Skeletal muscle cell (primary cell): Measurements from ENCODE around the gene TPK1.

Source experiments
- DNase-seq: peaks from one replicate; pipeline ENCODE4 v3.0.0-alpha.2; 2010; ENCODE audit warnings: low read depth
- H3K4me3 ChIP-seq: 2 replicates; pipeline ENCODE4 v1.5.1; 2011; ENCODE audit warnings: low read depth, mild to moderate bottlenecking, control low read depth, low read length, moderate library complexity

The TPK1 gene

DNA sequence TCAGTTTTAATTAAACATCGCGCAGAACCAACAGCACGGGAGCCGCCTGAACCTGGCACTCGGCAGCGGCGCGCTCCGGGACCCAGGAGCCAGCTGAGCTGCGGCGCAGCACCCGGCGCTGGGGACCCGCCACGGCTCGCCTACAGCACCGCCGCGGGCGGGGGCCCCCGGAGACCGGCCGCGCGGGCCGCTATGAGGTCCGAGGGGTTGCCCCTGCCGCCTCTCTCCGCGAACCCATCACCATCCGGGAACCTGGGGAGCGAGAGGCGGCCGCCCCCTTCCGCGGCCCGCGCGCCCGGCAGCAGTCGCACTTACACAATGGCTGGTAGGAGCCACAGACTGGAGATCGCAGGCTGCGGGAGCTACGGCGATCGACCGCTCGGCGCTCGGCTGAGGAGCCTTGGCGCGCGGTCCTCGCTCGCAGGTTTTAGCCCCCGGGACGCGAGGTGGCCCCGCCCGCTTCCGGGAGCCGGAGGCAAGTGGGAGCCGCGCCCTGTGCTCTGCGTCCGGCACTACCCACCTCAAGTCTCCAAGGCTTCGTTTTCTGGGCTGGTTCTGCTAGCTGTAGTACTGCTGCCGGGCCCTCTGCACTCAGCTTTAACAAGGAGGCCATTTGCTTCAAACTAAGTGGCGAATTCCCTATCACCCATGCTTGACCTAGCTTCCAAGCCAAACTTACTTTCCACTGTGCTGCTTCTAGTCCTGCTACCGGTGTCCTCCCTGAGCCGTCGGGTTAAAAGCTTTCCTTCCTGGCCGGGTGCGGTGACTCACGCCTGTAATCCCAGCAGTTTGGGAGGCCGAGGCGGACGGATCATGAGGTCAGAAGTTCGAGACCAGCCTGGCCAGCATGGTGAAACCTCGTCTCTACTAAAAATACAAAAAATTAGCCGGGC, at the start of gene TPK1:
Gene TPK1, minus strand, starts transcription at position 402 of the 893 bp plus-strand sequence. CDS start 451 bp downstream, outside the sequence.
- H3K4me3 ChIP-seq: peak within 1 kb of the TSS; percentile 91
- DNase-seq: peak; percentile 79

GRCh38 chr7:144885478-144885877, 49.6 kb upstream of the TPK1 start:
- H3K4me3 ChIP-seq: no peak overlapping the region
- no peak for DNase-seq

- no peak for DNase-seq
- H3K4me3 ChIP-seq: no peak overlapping the region
Observed at GRCh38 chr7:144884896-144885295, 49.0 kb upstream of the TPK1 start.

DNA sequence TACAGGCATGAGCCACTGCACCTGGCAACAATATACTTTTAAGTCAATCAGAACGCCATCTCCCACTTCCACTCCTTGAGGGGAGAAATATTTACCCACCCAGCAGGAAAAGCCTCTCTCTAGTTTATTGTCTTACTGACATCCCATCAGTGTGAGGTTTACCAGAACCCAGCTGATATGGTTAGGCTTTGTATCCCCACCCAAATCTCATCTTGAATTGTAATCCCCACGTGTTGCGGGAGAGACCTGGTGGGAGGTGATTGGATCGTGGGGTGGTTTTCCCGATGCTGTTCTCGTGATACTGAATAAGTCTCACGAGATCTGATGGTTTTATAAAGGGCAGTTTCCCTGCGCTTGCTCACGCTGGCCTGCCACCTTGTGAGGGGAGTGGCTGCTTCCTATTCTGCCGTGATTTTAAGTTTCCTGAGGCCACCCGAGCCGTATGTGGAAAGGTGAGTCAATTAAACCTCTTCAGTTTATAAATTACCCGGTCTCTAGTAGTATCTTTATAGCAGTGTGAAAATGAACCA, 37.5 kb upstream of the TPK1 start:
- no peak for DNase-seq
- H3K4me3 ChIP-seq: no peak overlapping the region

GRCh38 chr7:144869082-144869481, 33.2 kb upstream of the TPK1 start:
- H3K4me3 ChIP-seq: no peak overlapping the region
- no peak for DNase-seq

DNA sequence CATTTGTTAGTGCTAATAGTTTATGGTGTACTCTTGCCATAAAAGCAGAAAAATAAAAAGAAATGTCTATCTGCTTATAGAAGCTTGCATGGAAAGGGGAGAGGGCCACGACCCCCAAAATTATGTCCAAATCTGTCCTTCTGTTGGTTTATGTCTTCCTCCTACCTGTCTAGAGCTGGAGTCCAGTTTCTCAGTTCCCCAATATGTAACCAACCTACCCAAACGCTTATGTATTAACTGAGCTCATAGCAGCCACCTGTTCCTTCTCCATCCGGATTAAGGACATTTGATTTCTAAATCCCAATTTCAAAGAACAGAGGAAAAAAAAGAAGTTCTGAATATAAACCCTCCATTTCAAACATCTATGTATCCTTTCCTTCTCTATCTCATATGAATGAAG, 30.3 kb upstream of the TPK1 start:
- H3K4me3 ChIP-seq: no peak overlapping the region

GRCh38 chr7:144863320-144863647, 27.4 kb upstream of the TPK1 start:
- H3K4me3 ChIP-seq: no peak overlapping the region
- DNase-seq: no peak

More for the DNA sequence above, 30.3 kb upstream of the TPK1 start:
- no peak for DNase-seq

DNA sequence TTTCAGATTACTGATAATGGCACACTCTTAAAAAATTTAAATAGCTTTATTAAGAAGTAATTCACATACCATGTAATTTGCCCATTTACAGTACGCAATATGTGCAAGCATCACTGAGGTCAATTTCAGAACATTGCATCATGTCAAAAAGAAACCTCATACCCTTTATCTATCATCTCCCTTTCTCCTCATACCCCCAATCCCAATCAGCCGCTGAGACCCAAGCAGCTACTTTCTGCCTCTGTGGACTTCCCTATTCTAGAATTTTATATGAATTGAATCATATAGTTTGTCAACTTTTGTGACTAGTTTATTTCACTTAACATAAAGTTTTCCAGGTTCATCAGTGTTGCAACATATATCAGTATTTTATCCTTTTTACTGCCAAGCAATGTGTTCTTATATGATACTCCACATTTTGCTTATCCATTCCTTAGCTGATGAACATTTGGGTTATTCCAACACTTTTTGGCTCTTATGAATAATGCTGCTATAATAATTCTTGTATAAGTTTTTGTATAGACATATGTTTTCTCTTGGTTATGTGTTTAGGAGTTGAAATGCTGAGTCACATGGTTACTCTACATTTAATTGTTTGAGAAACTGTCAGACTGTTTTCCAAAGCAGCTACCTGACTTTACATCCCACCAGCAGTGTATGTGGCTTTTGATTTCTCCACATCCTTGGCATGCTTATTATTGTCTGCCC, 26.9 kb upstream of the TPK1 start:
- H3K4me3 ChIP-seq: no peak overlapping the region
- DNase-seq: no peak

GRCh38 chr7:144859739-144860138, 23.9 kb upstream of the TPK1 start:
- no peak for DNase-seq
- no peak overlapping the region for H3K4me3 ChIP-seq

- H3K4me3 ChIP-seq: no peak overlapping the region
- DNase-seq: no peak
Observed at GRCh38 chr7:144857463-144857862, 21.6 kb upstream of the TPK1 start.

- no peak for DNase-seq
- H3K4me3 ChIP-seq: no peak overlapping the region
Observed at GRCh38 chr7:144854839-144855424, 19.1 kb upstream of the TPK1 start.

- no peak for DNase-seq
- no peak overlapping the region for H3K4me3 ChIP-seq
Observed at GRCh38 chr7:144853542-144853941, 17.7 kb upstream of the TPK1 start.

DNA sequence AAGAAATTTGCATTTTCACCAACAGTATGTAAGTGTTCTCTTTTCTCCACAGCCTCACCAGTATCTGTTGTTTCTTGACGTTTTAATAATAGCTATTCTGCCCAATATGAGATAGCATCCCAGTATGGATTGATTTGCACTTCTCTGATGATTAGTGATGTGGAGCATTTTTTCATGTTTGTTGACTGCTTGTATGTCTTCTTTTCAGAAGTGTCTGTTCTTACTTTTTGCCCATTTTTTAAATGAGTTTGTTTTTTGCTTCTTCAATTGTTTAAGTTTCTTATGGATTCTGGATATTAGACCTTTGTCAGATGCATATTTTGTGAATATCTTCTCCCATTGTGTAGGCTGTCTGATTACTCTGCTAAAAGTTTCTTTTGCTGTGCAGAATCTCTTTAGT, 12.2 kb upstream of the TPK1 start:
- no peak for DNase-seq
- H3K4me3 ChIP-seq: no peak overlapping the region

DNA sequence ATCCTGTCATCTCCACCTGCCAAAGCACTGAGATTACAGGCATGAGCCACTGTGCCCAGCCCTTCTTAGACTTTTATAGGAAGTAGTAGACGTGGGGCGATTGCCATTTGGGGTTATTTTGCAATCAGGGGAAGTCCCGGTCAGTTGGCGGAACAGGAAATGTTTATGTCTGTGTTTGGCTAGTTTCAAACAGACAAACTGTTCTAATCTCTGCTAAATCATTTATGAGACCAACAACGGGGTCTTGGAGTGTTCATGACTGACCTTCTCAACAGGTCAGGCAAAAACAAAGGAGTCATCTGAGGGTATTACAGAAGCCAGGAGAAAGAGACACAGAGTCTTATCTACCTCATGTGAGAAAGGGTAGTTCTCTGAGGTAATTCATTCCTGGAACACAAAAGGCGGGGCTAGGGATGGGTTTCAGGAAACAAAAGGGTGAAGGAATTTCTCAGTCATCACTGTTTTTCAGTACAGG, 6.6 kb upstream of the TPK1 start:
- DNase-seq: no peak
- no peak overlapping the region for H3K4me3 ChIP-seq

GRCh38 chr7:144836545-144836842, 641 bp upstream of the TPK1 start:
- DNase-seq: no peak
- peak overlapping the region; percentile 91 for H3K4me3 ChIP-seq

- DNase-seq: no peak
- peak overlapping the region; percentile 91 for H3K4me3 ChIP-seq
Observed at GRCh38 chr7:144835155-144835611, 670 bp downstream of the TPK1 start.

- peak overlapping the region; percentile 91 for H3K4me3 ChIP-seq
- DNase-seq: no peak
Observed at GRCh38 chr7:144834641-144835144, 1.2 kb downstream of the TPK1 start.

DNA sequence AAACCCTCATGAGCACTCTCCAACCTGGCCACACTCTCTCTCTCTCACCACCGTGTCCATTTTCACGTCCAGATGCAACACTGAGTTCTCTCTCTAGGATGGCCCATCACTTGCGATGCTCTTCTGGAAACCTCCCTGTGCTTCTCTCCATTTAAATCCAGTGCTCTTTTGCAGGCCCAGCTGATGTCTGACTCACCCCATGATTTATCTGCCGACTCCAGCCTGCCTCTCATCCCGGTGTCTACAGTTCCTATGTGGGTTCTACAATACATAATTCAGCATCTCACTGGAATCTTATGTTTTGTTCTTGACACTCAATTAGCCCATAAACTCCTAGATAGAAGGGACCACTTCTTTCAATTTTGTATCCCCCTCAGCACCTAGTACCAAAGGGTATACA, 5.0 kb downstream of the TPK1 start:
- DNase-seq: no peak
- no peak overlapping the region for H3K4me3 ChIP-seq

- DNase-seq: no peak
- no peak overlapping the region for H3K4me3 ChIP-seq
Observed at GRCh38 chr7:144830024-144830785, 5.6 kb downstream of the TPK1 start.
